ENCODE data around the gene RELT. TPM values are rescaled to one million over a fixed set of nuclear protein-coding genes. Genes with fewer than 3 reads are reported as not detected.

The RELT gene
- total and polyA plus RNA-seq, 2 of the 13 experiments (the other 11 are each of a cell fraction or from before 2014, with no cell fraction given), result 2.5 to 4.7 TPM

DNA sequence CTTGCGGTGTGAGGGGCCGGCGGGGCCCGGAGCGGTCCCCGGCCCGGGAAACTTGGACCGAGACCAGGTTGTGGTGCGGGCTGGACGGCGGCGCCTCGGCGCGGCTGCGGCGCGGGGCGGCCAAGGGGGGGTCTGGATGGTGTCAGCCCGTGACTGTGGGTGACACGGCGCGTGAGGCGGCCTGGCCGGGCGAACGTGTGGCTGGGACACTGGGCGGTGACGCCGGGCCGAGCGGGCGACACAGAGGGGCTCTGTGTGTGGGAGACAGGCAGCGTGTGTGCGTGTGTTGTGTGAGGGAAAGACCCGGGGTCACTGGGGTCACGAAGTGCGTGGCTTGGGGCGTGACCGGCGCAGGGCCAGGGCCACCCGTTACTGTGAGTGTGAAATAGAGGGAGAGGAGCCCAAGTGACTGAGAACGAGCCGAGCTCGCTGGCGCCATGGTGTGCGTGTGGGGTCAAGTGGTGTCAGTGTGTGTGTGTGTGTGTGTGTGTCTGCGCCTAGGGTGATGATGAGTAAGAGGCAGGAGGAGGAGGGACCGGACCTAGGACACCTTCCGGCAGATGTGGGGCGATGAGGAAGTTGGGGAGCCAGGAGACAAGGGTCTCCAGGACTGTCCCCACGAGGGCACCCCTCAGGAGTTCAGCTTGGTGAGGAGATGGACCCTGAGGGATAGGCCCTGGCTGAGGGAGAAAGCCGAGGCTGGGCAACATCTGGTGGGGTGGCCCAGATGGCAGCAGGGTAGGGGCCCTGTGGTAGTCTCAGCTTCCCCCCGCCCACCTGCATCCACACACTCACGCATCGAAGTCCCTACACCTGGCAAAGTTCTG lies 817 bp downstream of the RELT start (continued):
- TF ChIP-seq ZNF160 (CRISPR knock-in tag; IDR thresholded peaks at IDR 0.05) (no peak), HMGA1 (CRISPR knock-in tag; conservative IDR thresholded peaks at IDR 0.05) (no peak), NFE2 (CRISPR knock-in tag; IDR thresholded peaks at IDR 0.05) (no peak), ZNF614 (CRISPR knock-in tag; IDR thresholded peaks at IDR 0.05; ENCODE audit: borderline replicate concordance) (no peak), ZNF451 (CRISPR knock-in tag; IDR thresholded peaks at IDR 0.05) (no peak), HDAC2 (CRISPR knock-in tag; IDR thresholded peaks at IDR 0.05) (no peak), ZSCAN25 (CRISPR knock-in tag; IDR thresholded peaks at IDR 0.05) (no peak), YY1 (IDR thresholded peaks at IDR 0.05; ENCODE audit: insufficient read depth, insufficient replicate concordance, low read depth, low read length) (peak; percentile 57), ZNF225 (CRISPR knock-in tag; IDR thresholded peaks at IDR 0.05) (no peak), ZNF17 (CRISPR knock-in tag; IDR thresholded peaks at IDR 0.05) (no peak), POLR2A (IDR thresholded peaks at IDR 0.05; ENCODE audit: insufficient read depth in 1 of 2, low read depth in 2 of 2, low read length in 2 of 2) (peak; percentile 52 to 66; a peak in 3 of 4 replicates), AGO2 (optimal IDR thresholded peaks at IDR 0.05; ENCODE audit: low read depth, low read length) (peak; percentile 56), ZNF546 (CRISPR knock-in tag; conservative IDR thresholded peaks at IDR 0.05) (0 out of 2 replicates have a peak, but pooled peaks have one; percentile 27), TCF12 (IDR thresholded peaks at IDR 0.05) (no peak), TCF12 (CRISPR knock-in tag; IDR thresholded peaks at IDR 0.05) (no peak)
- TF ChIP-seq, protein P1, sequence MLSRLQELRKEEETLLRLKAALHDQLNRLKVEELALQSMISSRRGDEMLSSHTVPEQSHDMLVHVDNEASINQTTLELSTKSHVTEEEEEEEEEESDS (CRISPR knock-in tag; IDR thresholded peaks at IDR 0.05; ENCODE audit: borderline replicate concordance), result no peak
- TF ChIP-seq, protein P2, sequence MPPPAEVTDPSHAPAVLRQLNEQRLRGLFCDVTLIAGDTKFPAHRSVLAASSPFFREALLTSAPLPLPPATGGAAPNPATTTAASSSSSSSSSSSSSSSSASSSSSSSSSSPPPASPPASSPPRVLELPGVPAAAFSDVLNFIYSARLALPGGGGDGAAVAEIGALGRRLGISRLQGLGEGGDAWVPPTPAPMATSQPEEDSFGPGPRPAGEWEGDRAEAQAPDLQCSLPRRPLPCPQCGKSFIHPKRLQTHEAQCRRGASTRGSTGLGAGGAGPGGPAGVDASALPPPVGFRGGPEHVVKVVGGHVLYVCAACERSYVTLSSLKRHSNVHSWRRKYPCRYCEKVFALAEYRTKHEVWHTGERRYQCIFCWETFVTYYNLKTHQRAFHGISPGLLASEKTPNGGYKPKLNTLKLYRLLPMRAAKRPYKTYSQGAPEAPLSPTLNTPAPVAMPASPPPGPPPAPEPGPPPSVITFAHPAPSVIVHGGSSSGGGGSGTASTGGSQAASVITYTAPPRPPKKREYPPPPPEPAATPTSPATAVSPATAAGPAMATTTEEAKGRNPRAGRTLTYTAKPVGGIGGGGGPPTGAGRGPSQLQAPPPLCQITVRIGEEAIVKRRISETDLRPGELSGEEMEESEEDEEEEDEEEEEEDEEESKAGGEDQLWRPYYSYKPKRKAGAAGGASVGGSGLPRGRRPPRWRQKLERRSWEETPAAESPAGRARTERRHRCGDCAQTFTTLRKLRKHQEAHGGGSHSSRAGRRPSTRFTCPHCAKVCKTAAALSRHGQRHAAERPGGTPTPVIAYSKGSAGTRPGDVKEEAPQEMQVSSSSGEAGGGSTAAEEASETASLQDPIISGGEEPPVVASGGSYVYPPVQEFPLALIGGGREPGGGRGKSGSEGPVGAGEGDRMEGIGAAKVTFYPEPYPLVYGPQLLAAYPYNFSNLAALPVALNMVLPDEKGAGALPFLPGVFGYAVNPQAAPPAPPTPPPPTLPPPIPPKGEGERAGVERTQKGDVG (CRISPR knock-in tag; IDR thresholded peaks at IDR 0.05; ENCODE audit: borderline replicate concordance), result no peak
- TF ChIP-seq, protein P3, sequence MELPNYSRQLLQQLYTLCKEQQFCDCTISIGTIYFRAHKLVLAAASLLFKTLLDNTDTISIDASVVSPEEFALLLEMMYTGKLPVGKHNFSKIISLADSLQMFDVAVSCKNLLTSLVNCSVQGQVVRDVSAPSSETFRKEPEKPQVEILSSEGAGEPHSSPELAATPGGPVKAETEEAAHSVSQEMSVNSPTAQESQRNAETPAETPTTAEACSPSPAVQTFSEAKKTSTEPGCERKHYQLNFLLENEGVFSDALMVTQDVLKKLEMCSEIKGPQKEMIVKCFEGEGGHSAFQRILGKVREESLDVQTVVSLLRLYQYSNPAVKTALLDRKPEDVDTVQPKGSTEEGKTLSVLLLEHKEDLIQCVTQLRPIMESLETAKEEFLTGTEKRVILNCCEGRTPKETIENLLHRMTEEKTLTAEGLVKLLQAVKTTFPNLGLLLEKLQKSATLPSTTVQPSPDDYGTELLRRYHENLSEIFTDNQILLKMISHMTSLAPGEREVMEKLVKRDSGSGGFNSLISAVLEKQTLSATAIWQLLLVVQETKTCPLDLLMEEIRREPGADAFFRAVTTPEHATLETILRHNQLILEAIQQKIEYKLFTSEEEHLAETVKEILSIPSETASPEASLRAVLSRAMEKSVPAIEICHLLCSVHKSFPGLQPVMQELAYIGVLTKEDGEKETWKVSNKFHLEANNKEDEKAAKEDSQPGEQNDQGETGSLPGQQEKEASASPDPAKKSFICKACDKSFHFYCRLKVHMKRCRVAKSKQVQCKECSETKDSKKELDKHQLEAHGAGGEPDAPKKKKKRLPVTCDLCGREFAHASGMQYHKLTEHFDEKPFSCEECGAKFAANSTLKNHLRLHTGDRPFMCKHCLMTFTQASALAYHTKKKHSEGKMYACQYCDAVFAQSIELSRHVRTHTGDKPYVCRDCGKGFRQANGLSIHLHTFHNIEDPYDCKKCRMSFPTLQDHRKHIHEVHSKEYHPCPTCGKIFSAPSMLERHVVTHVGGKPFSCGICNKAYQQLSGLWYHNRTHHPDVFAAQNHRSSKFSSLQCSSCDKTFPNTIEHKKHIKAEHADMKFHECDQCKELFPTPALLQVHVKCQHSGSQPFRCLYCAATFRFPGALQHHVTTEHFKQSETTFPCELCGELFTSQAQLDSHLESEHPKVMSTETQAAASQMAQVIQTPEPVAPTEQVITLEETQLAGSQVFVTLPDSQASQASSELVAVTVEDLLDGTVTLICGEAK (IDR thresholded peaks at IDR 0.05), result no peak
- TF ChIP-seq, protein P3 (CRISPR knock-in tag; IDR thresholded peaks at IDR 0.05), result no peak
